HG03135 (cell line): ENCODE data around the gene PGC.

ENCODE experiments used
- ATAC-seq: cut with Tn5 transposase; IDR thresholded peaks from one replicate; pipeline ENCODE4 v1.9.1; 2021; ENCODE audit warnings: mild to moderate bottlenecking, moderate library complexity; ENCODE audit not compliant: unreplicated experiment

Gene PGC

DNA sequence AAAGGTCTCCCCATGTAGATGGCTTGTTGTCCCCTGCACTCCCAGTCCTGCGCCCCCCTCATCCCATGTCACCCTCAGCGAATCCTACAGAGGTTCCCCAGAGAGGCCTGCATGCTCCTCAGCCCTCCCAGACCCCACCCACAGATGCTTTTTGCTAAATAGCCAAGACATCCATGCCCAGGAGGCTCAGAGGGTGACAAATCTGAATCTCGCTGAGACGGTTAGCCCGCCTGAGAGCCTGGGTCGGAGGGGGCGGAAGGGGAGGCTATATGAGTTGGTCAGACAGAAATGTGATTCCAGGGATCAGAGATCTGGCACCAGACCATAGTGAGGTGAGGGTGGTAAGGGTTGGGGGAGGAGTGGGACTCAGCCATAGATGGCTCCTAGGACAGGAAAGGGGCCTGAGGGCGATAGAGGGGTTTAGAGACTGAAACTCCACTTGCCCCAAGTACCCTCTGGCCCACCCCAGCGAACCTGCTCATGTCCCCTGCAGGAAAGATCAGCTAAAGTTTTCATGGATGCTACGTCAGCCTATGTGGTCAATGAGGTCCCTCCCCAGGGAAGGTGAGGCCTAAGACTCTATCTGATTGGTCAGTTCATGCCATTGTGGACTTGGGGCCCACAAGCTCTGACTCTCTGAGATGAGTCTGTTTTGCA lies 45.0 kb downstream of the PGC start:
- ATAC-seq = no peak

DNA sequence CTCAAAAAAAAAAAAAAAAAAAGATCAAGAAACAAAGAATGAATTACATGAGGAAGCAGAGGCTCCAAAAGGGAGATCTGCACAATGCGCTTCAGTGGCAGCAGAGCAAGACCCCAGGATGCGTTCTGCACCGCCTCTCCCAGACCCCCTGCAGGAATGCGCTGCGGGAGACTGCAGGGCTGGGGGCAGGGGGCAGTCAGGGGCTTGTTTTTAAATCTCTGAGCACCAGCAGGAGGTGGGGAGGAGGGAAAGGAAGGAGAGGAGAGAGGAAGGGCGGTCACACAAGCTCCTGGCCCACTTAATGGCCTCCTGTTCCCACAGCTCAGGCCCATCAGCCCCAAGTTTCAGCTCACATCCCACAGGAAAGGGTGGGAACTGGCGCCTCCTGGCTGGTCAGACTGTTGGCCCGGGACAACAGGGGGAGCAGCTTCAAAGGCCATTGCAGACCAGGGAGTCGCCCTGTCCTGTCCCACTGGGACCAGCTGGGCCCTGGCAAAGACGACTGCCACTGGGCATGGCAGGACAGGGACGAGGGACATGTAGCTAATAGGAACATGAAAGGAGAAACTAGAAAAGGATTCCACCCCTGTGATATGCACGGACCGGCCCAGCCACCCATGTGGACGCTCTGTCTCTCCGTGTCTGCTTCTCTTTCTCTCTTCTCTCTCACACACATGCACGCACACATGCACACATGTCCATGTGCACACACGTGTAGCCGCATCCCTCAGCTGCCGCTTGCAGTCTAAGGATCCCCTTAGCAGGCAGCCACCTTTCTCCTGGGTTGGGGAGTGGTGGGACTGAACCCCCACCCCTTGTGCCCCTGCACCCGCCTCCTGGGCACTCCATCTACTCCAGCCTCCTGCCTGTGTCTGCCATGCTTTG lies 46.5 kb downstream of the PGC start:
- ATAC-seq = no peak

DNA sequence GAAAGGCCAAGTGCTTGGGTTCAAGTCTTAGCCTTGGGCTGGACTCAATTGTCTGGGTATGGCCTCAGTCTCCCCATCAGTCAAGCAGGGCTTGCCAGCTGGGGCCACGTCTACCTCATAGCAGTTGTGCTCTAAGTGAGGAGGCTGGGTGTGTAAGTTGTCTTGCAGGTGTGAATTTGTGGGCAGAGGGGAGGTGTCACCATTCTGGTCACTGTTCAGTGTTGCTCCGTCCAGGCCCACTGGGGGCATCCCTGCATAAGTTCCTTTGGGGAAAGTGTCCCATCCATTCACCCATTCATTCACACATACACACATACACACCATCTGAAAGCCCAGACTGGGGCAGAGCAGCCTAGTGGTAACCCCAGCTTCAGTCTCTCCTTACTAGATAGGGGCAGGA lies 48.1 kb downstream of the PGC start:
- ATAC-seq = no peak

GRCh38 chr6:41697861-41698781 lies 49.1 kb downstream of the PGC start:
- ATAC-seq = no peak

GRCh38 chr6:41696788-41697187 lies 50.4 kb downstream of the PGC start:
- no peak for ATAC-seq

DNA sequence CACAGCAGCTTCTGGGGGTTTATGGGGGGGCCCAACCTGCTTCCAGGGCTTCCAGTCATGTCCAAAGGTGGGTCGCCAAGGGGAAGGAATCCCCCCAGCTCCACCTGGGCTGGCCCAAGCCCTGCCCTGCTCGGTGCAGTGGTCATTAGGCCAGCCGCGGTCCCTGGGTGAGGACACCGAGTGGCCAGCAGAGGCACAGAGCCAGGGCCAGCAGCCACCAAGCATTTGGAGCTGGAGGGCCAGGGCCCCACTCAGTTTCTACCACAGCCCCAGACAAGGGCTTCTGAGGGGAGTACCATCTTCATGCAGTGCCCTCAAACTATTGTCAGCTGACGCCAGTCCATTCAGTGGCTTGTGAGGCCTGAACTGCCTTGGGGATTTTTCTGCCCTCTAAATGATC lies 51.4 kb downstream of the PGC start:
- no peak for ATAC-seq

GRCh38 chr6:41694815-41695526 lies 52.2 kb downstream of the PGC start:
- ATAC-seq = no peak

DNA sequence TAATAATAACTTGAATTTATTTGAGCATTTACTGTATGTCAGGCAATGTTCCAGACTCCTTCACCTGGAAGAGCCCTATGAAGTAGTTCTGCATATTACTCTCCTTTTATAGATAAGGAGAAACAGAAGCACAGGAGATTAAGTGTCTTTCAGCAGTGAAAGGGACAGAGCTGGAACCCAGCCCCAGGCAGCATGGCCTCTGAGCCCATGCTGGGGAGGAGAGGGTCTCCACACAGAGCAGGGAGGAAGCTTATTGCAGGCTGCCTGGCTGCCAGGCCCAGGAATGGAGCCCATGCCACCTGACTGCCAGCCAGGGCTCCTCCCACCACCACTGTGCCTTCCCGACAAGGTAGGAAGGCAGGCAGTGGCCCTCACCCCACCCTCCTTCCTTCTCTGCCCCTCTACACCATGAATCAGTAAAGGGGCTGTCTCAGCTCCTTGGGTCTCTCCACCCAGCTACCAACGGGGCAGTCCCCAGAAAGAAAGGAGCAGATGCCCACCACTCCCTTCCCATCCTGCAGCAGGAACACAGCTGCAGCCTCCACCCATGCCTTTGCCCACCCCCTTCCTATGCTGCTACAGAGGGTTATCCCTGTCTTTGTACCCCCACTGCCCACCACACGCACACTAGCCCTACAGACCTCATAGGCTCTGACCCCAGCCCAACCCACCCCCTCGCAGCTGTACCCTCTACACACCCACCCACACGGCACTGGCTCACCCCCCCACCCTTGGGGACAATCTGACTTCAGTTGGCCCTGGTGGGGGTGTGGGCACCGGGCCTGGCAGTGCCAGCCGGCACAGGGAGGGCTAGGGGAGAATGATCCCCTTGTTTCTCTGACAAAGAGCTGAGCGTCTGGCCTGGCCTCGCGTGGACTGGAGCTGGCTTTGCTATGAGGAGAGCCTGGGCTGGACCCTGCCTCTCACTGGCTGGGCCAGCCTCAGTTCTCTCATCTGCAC lies 53.6 kb downstream of the PGC start:
- no peak for ATAC-seq

GRCh38 chr6:41692730-41693129 lies 54.5 kb downstream of the PGC start:
- no peak for ATAC-seq

DNA sequence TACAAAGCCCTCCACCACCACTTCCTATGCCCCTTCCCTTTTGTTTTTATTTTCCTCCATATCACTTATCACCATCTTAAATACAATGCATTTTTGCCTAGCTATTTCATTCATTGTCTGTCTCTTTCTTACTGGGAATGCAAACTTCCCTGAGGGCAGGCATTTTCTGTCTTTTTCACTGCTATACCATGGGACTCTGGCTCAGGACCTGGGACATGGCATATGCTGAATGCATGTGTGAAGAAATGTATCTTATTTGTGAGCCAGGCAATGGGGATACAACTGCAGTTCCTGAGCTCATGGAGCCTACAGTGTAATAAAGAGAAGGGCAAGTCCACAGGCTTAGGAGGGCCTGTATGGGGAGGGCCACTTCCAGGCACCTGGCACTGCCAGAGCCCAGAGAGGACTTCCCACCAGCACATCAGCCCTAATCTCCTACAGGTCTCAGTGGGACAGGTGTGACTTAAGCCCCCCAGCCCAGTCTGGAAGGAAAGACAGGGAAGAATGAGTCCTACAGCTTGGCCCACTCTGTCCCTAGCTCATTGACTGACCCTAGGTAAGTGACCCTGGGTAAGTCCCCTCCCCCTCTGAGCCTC lies 55.0 kb downstream of the PGC start:
- no peak for ATAC-seq

DNA sequence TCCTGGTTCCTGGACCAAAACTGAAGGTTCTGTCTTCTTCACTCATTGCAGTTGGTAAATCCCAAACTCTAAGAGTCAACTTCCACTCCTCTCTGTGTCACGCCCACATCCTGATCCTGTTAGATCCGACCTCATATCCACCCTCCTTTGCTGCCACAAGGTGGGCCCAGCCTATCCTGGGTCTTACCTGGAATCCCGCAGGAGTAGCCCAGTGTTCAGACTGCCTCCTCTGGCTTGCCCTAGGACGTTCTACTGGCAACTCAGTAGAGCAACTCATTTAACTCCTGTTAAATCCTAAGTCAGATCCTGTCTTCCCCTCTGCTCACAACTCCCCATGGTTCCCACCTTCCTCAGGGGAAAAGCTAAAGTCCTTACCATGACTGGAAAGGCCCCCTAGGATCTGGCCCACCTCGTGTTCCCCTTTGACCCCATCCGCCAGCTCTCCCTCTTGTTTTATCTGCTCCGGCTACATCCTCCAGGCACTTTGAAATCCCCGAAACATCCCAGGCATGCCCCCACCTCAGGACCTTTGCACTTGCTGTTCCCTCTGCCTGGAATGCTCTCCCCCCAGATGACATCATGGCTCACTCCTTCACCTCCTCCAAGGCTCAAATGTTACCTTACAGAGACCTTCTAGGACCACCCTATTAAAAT lies 55.6 kb downstream of the PGC start:
- no peak for ATAC-seq

- no peak for ATAC-seq
Observed at GRCh38 chr6:41690541-41691330, 56.5 kb downstream of the PGC start.

DNA sequence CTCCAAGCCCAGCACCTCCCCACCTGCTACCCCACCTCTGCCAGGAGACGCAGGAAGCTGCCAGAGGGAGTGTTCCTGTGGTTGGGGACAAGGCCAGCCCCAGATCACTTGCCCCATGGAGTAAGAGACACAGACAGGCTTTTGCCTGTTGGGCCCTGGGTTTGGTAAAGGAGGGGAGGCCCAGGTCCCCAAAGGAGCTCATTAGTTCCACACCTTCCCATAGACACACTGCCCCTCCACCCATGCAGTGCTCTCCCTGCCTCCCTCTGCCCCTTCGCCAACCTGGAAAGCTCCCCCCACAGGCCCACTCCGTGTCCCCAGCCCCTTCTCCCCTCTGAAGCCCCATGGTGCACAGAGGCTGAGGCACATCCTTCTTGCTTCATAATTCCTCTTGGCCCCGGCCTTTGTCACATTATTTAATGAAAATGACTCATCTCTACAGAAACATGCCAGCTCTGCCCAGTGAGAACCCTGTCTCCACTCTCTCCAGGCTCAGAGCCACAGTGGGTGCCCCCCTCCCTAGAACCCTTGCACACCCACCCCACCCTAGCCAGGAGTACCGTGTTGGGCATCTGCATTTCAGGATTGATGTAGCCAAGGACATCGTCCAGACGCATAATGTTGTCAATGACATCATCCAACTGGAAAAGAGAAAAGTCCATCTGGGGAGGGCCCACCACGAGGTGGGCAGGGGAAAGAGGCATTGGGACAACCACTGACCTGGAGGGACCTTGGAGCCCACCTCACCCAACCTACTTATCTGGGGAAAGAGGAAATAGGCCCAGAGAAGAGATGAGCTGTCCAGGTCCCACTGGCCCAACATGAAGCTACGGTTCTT lies 57.8 kb downstream of the PGC start:
- no peak for ATAC-seq

DNA sequence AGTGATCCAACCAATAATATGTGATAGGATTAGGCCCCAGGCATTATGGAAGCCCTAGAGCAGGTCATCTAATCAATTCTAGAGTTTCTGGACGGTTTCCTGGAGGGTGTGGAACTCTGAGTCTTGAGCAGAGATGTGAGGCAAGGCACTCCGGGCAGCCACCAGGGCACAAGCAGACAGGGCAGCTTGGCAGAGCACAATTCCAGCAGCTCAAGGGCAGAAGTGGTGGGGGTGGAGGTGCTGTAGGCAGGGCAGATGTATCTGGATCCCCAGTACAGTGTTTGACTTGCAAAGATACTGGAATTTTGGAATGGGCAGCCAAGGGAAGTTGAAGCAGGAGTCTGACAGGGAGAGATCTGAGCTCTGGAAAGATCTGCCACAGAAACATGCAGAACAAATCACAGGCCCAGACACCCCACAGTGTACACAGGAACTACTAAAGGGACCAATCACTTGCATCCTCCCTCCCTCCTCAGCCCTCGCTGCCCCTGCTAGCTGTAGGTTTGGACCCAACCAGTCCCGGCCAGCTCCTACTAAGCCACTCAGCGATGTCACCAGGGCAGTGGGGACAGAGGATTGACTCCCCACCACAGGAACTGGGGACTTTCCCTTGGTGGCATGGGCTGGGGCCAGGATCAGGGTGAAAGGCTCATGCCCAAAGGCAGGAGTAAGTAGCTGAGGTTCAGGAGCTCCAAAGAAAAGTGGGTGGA lies 58.8 kb downstream of the PGC start:
- ATAC-seq = no peak

DNA sequence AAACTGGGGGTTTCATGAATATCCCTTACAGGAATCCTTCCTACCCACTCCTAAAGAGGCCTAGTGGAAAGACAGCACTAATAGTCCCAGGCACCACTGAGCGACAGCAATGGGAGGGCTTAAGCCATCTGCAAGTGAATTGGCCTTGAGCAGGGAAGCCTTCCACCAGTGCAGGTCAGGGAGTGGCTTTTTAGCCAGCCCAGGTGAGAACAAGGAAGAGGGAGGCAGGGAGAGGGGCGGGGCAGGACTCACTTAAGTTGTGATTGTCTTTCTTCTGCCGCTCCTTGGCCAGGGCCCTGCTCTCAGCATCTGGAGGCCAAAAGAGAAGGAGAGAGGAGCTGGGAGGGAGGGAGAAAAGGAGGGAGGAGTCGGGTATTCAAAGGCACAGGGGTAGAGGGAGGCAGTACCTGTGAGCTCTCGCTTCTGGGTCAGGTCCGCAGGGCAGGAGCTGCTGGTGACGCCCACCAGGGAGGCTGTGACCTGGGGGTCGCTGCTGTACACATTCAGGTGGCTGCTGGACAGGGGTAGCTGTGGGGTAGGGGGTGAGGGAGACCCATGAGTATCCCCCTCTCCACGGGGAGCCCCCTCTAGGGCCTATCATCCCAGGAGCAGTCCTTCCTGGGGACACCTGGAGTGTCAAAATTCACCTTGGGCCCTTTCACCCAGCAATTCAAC lies 59.6 kb downstream of the PGC start:
- ATAC-seq = no peak
